NCI-H2196 treated with DMSO at 0.1 percent for 48 hours (cell line): ENCODE measurements around the gene TIMM23B.
"Not testable (repeated sequence)": the region's sequence is repeated elsewhere in the genome, so short reads cannot be mapped to it uniquely, and the experiment has no call there.

Source experiments
- DNase-seq: peaks from one replicate; lab custom pipeline; 2025; ENCODE audit not compliant: unreplicated experiment; lab: John Stamatoyannopoulos, UW

The TIMM23B gene

DNA sequence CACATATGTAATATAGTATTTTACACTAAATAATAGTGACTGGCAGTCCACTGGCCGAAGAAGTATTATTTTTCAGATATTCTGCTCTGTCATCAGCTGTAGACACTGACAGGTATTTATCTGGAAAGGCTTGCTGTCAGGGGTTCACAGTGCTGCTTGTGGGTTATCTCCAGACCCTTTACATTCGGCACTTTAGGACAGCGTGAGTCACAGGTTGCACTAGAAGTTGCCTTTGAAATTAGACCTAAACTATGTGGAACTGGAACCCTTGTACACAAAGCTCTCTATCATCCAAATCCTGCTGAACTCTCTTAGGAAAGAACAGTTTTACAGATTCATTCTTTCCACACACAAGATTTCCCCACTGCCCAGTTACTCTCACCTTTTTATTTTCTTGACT lies 30.2 kb downstream of the TIMM23B start:
- not testable (repeated sequence) for DNase-seq

DNA sequence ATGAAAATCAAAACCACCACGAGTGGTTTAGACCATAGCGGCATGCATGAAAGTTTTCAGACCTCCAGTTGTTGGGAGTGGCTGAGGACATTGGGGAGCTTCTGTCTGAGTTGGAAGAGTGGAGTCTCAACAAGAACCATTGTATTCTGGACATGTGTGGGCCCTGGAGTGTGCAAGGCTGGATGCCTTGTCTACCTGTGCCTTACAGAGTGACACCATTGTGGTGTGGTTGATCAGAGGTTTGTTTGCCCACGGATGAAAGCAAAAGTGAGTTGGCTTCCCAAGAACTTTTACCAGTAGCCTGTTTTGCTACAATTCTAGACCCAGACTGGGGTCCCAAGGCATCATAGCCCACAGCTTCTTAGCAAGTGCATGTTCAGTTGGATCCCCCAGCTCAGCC lies 35.9 kb downstream of the TIMM23B start:
- DNase-seq = not testable (repeated sequence)

DNA sequence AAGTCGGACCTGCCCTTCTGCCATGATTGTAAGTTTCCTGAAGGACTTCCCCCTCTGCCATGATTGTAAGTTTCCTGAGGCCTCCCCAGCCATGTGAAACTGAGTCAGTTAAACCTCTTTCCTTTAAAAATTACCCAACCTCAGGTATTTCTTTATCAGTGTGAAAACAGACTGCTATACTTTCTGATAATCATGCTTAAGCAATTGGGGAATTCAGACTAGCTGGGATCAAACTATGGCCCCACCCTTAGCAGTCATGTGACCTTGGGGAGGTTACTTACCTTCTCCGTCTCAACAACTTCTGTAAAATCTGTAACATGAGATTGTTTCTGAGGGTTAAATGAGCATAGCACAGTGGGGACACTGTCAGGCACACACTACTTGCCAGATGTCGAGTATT lies 45.4 kb downstream of the TIMM23B start:
- not testable (repeated sequence) for DNase-seq

DNA sequence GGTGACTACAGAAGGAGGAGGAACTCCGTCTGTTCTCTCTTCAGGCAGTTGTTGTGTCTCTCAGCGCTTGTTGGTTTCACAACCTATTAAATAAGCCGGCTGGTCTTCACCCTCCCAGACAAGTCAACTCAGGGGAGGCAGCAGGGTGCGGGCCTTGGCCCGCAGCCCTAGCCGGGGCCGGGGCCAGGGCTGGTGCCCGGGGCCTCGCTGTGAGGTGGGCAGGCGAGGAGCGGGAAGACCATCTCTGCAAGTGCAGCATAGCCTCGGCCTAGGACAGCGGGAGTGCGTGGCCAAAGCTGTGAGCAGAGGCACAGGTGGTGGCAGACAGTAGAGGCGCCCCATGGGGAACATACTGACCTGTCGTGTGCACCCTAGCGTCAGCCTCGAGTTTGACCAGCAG lies 46.5 kb downstream of the TIMM23B start, which contains the start of gene AGAP6:
Gene AGAP6, plus strand, starts transcription at position 31 of the 400 bp plus-strand sequence. Its CDS starts 310 bp downstream, at position 341.
- DNase-seq = not testable (repeated sequence)

DNA sequence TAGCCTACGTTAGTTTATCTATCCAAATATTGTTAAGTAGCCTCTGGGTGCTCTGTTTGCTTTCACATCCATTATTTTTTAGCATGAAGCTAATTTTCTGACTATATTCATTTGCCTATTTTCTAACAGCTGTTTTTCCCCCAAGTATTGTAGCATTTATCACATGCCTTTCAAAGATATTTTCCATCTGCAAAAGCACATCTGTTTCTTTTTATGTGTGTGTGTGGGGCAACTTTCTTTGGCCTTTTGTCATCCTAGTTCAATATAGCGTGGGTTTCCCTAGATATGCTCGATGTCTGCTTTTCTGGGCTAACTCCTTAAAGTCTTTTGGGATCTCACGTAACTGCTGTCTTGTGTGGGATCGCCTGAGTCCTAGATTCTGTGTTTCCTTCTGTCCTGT lies 53.5 kb downstream of the TIMM23B start:
- DNase-seq = not testable (repeated sequence)

DNA sequence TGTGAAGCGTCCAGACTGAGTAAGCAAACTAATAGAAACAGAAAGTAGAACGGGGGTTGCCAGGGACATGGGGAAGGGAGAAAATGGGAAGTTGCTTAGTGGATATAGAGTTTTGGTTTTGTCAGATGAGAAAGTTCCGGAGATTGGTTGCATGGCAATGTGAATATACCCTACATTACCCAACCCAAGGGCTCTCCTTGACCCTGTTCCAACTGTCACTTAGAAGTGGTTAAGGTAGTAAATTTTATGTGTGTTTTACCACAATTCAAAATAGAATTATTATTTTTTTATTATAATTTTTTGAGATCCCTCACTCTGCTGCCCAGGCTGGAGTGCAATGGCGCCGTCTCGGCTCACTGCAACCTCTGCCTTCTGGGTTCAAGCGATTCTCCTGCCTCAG lies 72.2 kb downstream of the TIMM23B start:
- DNase-seq = not testable (repeated sequence)

DNA sequence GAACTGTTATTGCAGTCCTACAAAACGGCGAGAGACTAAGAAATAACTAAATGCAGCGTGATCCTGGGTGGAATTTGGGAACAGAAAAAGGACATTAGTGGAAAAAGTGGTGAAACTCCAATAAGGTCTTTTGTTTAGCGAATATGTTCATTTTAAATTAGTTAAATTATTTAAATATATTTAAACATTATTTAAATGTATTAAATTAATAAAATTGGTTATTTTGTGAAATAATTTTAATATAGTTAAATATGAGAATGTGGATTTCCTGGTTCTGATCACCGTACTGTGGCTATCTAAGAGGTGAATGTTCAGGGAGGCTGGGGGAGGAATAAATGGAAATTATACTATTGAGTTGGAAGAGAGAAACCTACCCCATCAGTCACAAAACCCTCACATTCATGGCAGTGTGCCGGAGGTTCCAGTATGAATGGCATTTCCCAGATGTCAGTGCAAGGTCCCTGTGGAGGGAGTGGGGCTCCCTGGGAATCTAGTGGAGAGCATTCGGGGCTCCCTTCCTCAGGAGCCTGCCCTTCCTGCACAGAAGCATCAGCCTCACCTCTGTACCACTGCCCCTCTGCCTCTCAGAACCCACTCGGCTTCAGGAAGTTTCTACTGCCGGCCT lies 73.9 kb downstream of the TIMM23B start:
- DNase-seq = not testable (repeated sequence)

DNA sequence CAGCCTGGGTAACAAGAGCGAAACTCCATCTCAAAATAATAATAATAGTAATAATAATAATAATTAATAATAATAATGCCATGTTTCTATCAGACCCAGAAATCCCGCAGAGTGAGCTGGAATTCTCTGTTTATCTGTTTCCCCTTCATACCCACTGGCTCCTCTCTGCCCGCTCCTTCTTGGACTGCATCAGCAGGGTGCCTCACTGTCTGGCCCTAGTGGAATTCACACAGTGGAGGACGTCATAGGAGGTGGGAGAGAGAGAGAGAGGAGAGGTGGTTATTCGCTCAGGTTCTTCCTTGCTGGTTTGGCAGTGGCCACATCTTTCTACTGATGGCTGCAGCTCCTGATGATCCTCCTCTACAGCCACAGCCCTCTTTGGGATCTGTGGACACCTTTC lies 75.1 kb downstream of the TIMM23B start:
- not testable (repeated sequence) for DNase-seq

DNA sequence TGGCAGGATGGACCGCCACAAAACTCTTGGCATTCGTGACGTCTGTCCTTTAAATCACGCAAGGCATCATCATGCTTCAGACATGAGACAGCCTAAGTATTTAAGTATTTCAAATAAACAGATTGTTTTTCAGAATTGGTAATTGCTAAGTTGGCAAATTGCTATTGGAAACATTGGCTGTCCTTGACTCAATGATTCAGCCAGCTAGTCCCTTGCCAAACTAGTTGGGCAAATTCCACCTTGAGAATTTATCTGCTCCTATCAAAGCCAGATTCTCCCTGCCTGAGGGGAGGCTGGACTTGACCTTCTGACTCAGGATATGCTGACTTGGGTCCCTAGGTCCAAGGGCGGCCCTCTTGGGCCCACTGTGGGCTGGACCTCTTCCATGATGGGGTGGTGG lies 75.8 kb downstream of the TIMM23B start:
- not testable (repeated sequence) for DNase-seq

DNA sequence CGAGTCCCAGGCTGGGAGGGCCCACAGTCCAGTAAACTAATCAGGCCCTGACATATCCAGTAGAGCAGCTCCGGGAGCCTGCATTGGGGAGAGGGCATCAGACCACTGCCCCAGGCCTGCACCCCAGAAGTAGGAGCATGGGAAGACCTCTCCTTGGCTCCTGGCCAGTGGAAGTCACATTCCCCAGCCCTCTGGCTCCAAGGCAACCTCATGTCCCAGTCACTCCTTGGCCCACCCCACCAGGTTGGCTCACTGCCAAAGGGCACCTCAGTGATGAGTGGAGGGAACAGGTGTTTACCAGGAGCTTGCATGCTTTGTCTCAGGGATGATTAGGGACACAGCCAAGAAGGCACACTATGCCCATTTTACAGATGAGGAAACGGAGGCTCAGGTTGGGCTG lies 77.4 kb downstream of the TIMM23B start:
- DNase-seq = not testable (repeated sequence)

DNA sequence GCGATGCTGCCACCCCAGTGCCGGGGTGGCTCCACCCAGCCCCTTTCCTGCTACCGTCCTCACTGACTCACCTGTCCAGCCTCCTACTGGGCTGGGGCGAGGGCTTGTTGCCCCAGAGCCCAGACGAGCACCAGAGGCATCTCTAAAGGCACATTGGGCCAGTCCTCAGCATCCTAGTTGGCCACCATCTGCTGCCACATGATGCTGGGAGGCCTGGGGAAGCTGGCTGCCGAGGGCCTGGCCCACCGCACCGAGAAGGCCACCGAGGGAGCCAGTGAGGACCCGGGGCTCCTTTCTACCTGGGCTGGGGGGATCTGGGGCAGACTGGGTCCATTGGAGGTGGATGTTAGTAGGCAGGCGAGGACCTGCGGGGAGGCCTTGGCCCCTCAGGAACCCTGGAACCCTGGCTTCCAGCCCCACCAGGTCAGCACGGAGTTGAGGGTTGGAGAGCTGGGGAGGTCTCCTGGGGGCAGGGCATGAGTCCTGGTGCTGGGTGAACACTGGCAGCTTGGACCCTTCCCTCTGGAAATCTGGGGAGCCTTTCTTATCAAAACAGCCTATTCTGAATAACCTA lies 78.7 kb downstream of the TIMM23B start:
- not testable (repeated sequence) for DNase-seq

DNA sequence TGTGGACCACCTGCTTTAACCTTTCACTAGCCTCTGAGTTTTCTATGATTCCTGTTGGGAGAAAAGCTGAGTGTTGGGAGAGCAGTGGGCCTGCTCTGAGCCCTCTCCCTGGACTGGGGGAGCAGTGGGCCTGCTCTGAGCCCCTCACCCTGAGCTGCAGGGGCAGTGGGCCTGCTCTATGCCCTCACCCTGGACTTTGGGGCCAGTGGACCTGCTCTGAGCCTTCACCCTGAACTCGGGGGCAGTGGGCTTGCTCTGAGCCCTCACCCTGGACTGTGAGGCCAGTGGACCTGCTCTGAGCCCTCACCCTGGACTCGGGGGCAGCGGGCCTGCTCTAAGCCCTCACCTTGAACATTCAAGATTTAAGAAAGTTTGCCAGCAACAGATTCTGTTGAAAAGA lies 79.8 kb downstream of the TIMM23B start:
- no peak for DNase-seq
